ENCODE results near the gene GPS1.

- TF ChIP-seq CTCF (IDR thresholded peaks at IDR 0.05) (no peak), POLR2A (IDR thresholded peaks at IDR 0.05) (no peak)
These were observed 30.3 kb downstream of the GPS1 start for GRCh38 chr17:82081966-82082365.

Data from uterus (tissue), 2 donors.